Stimulated activated CD8-positive, alpha-beta memory T cell treated with anti-CD3 and anti-CD28 coated beads, Interleukin-4, amount 100 ng/mL, for 24 hours (primary cell): ENCODE data around the gene PIGU.

Experiments used
- DNase-seq: peaks from one replicate; pipeline ENCODE4 v3.0.0-alpha.2; 2020; ENCODE audit warnings: low read depth

The PIGU gene

DNA sequence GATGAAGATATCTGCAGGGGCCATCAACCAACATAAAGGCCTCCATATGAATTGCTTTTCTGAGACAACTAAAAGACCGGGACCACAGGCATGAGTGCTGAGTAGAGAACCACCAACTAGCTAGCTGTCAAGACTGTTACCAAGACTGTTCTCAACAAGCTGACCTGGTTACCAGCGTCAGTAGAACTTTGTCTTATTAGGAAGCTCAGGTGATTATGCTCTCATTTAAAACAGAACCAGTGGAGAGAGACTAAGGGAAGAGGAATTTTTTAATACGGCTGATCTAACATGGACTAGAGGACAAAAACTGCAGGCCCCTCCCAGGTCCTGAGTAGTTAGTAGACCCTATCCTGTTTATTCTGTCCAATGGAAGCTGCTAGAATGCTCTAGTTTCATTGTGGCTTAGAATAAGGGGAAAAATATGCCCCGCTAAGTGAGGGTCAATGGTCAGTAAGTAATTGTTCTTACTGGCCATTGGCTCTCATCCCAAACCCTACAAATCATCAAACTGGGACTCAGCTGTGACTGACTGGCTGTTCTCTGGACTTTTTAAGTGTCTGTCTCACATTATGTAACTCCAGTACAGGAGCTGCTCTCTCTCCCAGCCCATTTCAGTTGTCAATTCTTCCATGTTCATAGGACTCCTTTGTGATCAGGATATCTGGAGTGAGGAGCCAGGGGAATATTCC lies 164.5 kb downstream of the PIGU start:
- DNase-seq: no peak

DNA sequence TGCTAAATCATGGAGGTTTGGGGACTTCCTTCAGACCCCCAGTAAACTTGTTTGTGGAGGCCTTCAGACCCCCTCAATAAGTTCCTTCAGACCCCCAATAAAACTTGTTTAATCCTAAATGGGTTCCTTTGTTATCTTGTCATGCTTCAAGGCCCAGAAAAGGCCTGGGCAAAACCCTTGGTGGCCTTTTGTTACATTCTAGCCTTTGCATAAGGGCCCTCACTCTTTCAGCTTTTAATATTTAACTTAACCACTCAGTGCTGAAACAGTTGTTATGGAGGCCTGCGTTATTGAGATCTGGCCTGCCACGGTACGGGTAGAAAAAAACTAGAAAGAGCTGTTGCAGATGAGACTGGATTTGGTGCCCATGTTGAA lies 165.0 kb downstream of the PIGU start:
- no peak for DNase-seq

DNA sequence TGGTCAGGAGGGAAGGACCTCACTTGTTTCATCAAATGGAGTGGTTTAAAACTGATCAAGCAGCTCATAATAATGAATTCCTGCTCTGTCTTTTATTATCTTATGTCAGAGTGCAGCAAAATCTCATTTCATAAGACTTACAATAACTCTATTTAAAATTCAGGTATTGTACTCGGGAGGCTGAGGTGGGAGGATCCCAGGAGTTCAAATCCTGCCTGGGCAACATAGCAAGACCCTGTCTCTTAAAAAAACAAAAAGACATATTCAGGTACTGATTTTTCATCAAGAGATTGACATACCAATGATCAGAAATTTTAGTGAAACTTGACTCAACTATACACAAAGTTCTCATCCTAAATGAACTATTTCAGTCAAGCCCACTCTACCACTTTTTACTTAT lies 166.3 kb downstream of the PIGU start:
- no peak for DNase-seq
